Adrenal gland (tissue), 5 donors: ENCODE results near the gene HNMT.

ENCODE experiments used
- CTCF ChIP-seq, 6 experiments: fragments of 450-650 bp in 4 of 6; fragments of 200-600 bp in 2 of 6; sonication (generic) in 1 of 6; IDR thresholded peaks; 1 replicate in 5 of 6; 2 replicates in 1 of 6; pipeline versions ENCODE4 v1.5.1 to v1.8.0; 2016 to 2021; ENCODE audit warnings: antibody characterized with exemption in 6 of 6, mild to moderate bottlenecking in 2 of 6, moderate library complexity in 1 of 6
- POLR2A ChIP-seq, 2 donors: fragments of 450-650 bp; IDR thresholded peaks; one replicate each; pipeline ENCODE4 v1.6.1; 2017; ENCODE audit warnings: antibody characterized with exemption in 2 of 2, mild to moderate bottlenecking in 2 of 2, moderate library complexity in 1 of 2
- donor health status: DM: no; HTN: no; CAD: no.

- TF ChIP-seq CTCF (IDR thresholded peaks at IDR 0.05) (no peak), POLR2A (IDR thresholded peaks at IDR 0.05) (no peak)
Observed at GRCh38 chr2:138016351-138017087, 52.2 kb downstream of the HNMT start.
